Fibroblast of lung (primary cell): ENCODE data around the gene PRKAG1. TPM values are rescaled to one million over a fixed set of nuclear protein-coding genes. Genes with fewer than 3 reads are reported as not detected.

Experiments used
- DNase-seq, 2 donors: peaks; one replicate each; pipeline versions ENCODE4 v3.0.0 to v3.0.0-alpha.2; 2010; ENCODE audit warnings: low read depth in 2 of 2
- H2AFZ ChIP-seq: 2 replicates; pipeline ENCODE4 v1.5.1; 2012; ENCODE audit warnings: low read length, control low read depth, inconsistent platforms
- H3K27ac ChIP-seq: 2 replicates; pipeline ENCODE4 v1.5.1; 2011; ENCODE audit warnings: low read length, control low read depth; ENCODE audit not compliant: insufficient read depth
- H3K27me3 ChIP-seq: 2 replicates; pipeline ENCODE4 v1.5.1; 2011; ENCODE audit warnings: mild to moderate bottlenecking, low read length; ENCODE audit not compliant: control insufficient read depth, insufficient read depth
- H3K36me3 ChIP-seq: 2 replicates; pipeline ENCODE4 v1.5.1; 2011; ENCODE audit warnings: low read length; ENCODE audit not compliant: control insufficient read depth, insufficient read depth
- H3K4me1 ChIP-seq: 2 replicates; pipeline ENCODE4 v1.5.1; 2011; ENCODE audit warnings: low read length; ENCODE audit not compliant: control insufficient read depth, insufficient read depth; ENCODE audit errors: extremely low read depth
- H3K4me2 ChIP-seq: 2 replicates; pipeline ENCODE4 v1.5.1; 2011; ENCODE audit warnings: low read length, control low read depth; ENCODE audit not compliant: insufficient read depth; ENCODE audit errors: extremely low read depth
- H3K4me3 ChIP-seq, 4 experiments: fragments of 200-600 bp in 1 of 4; sonication (generic) in 1 of 4; replicated peaks in 1 of 4; 2 replicates each; pipeline ENCODE4 v1.5.1; 2011 to 2016; ENCODE audit warnings: low read length in 4 of 4, low read depth in 3 of 4, mild to moderate bottlenecking in 3 of 4, control low read depth in 2 of 4, inconsistent platforms in 1 of 4, mixed read lengths in 1 of 4; ENCODE audit not compliant: insufficient read depth in 1 of 4; ENCODE audit errors: control extremely low read depth in 1 of 4
- H3K79me2 ChIP-seq: 2 replicates; pipeline ENCODE4 v1.5.1; 2012; ENCODE audit warnings: mild to moderate bottlenecking, low read length, inconsistent platforms; ENCODE audit not compliant: control insufficient read depth, insufficient read depth
- H3K9ac ChIP-seq: 2 replicates; pipeline ENCODE4 v1.5.1; 2011; ENCODE audit warnings: mild to moderate bottlenecking, low read length, control low read depth; ENCODE audit not compliant: insufficient read depth
- H3K9me3 ChIP-seq: 2 replicates; pipeline ENCODE4 v1.5.1; 2012; ENCODE audit warnings: low read depth, low read length; ENCODE audit not compliant: control insufficient read depth, insufficient read depth
- H4K20me1 ChIP-seq: 2 replicates; pipeline ENCODE4 v1.5.1; 2011; ENCODE audit warnings: low read length; ENCODE audit not compliant: control insufficient read depth, insufficient read depth; ENCODE audit errors: extremely low read depth
- CTCF ChIP-seq, 2 donors: IDR thresholded peaks in 1 of 2; conservative IDR thresholded peaks in 1 of 2; 1 replicate in 1 of 2; 2 replicates in 1 of 2; pipeline ENCODE4 v1.5.1; 2011 to 2012; ENCODE audit warnings: low read length in 2 of 2, control low read depth in 1 of 2, inconsistent platforms in 1 of 2, low read depth in 1 of 2, mild to moderate bottlenecking in 1 of 2
- EZH2 ChIP-seq: IDR thresholded peaks from 2 replicates; pipeline ENCODE4 v1.5.1; 2012; ENCODE audit warnings: low read length, control low read depth, mild to moderate bottlenecking; ENCODE audit errors: missing control alignments
- polyA plus RNA-seq, 2 donors: library from polyadenylated mRNA; depleted of rRNA in 1 of 2; stranded (reverse) in 1 of 2; unstranded in 1 of 2; fragments of >200 nt; gene quantifications; 2 replicates each; pipeline ENCODE4 v1.2.1, GENCODE V29; 2011 to 2012; ENCODE audit warnings: missing spikeins in 1 of 2
- total RNA-seq: library from RNA; depleted of rRNA; stranded (reverse); fragments of >200 nt; gene quantifications from 2 replicates; pipeline ENCODE4 v1.2.1, GENCODE V29; 2014

Gene PRKAG1
- total and polyA plus RNA-seq, 2 donors (not counting 1 experiment from before 2014, with no cell fraction given): 76.5 to 110 TPM

DNA sequence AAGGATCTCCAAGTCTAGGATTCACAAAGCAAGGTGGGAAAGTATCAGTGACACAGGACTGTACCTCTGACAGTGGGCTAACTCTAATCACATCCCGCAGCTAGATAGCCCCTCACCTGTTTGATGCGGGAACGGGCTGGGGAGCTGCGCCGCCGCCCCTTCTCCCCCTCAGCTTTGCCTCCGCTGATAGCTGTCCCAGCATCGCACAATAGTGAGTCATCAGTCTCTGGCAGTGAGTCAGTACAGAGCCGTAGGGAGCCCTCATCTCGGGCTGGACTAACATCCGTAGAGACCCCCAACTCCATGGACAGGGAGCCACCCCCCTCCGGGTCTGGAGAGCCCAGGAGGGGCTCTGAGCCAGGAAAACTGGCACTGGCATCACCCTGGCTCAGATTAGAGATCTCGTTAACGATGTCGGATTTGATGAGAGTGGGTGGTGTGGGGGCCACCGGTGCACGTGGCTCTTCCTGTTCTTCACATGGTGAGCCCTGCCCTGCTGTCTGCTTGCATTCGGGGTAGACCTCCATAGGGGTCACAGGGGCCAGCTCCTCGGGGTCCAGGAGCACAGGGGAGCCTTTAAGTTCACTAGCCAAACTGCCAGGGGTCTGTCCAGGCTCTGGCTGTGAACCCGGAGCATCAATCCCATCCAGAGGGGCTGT is 31.1 kb upstream of the PRKAG1 start:
- Histone ChIP-seq H3K27me3 (no peaks in the 10 kb centered on the region), H3K79me2 (peaks cover 18% of the 10 kb centered on the region), H3K4me3 (no peak overlapping the region), H4K20me1 (peaks cover 3% of the 10 kb centered on the region), H3K36me3 (peaks cover 60% of the 10 kb centered on the region), H3K9ac (no peak overlapping the region), H2AFZ (no peak overlapping the region), H3K4me1 (peaks cover 3% of the 10 kb centered on the region), H3K4me2 (no peak overlapping the region), H3K27ac (no peak overlapping the region), H3K9me3 (no peaks in the 10 kb centered on the region)
- TF ChIP-seq CTCF (conservative IDR thresholded peaks at IDR 0.05 in 1 of 2, IDR thresholded peaks at IDR 0.05 in 1 of 2; ENCODE audit: low read depth in 1 of 2, low read length in 2 of 2): no peak
- no peak for TF ChIP-seq EZH2
- peak; percentile 51 to 79 for DNase-seq

- peaks cover 10% of the 10 kb centered on the region for H3K79me2 ChIP-seq
- H3K27ac ChIP-seq: no peak overlapping the region
- no peaks in the 10 kb centered on the region for H3K9me3 ChIP-seq
- no peak for DNase-seq
- no peak overlapping the region for H3K4me3 ChIP-seq
- no peaks in the 10 kb centered on the region for H3K27me3 ChIP-seq
- peaks cover 3% of the 10 kb centered on the region for H4K20me1 ChIP-seq
- H3K9ac ChIP-seq: no peak overlapping the region
- TF ChIP-seq EZH2: no peak
- TF ChIP-seq CTCF (conservative IDR thresholded peaks at IDR 0.05 in 1 of 2, IDR thresholded peaks at IDR 0.05 in 1 of 2; ENCODE audit: low read depth in 1 of 2, low read length in 2 of 2): no peak
- H3K36me3 ChIP-seq: peaks cover 60% of the 10 kb centered on the region
- peaks cover 3% of the 10 kb centered on the region for H3K4me1 ChIP-seq
- H3K4me2 ChIP-seq: no peak overlapping the region
- no peak overlapping the region for H2AFZ ChIP-seq
These were observed 30.4 kb upstream of the PRKAG1 start for GRCh38 chr12:49048953-49049352.

DNA sequence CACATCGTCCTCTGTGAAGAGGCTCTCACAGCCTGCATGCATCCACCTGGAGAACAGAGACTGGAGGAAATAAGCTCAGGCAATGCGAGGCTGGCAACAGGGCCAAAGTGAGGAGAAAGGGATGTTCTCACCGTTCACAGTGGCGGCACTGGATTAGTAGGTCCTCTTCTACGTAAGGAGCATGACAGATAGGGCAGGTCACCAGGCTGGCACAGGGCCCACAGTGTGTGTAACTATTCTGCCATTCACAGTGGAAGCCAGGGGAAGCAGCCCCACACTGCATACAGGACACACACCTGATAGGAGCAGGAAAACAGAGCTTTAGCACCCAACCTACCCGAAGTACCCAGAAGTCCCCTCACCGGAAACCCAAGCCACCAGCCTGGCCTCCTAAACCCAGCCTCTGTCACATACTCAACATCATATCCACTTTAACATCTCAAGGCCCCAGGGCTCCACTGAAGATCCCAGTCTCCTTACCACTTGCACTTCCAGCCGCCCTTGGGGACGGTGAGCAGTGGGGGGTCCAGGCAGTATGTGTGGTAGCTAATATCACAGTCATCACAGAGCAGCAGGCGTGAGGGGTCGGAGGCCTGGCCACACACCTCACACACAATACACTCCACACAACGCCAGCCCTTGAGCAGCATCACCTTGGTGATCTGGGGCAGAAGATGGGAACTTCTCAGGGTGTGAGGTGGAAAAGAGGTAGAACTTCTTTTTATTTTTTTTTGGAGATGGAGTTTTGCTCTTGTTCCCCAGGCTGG is 27.7 kb upstream of the PRKAG1 start:
- Histone ChIP-seq H2AFZ (no peak overlapping the region), H3K4me2 (no peak overlapping the region), H3K27ac (no peak overlapping the region), H3K4me3 (no peak overlapping the region), H3K79me2 (no peaks in the 10 kb centered on the region), H4K20me1 (no peaks in the 10 kb centered on the region), H3K27me3 (no peaks in the 10 kb centered on the region), H3K36me3 (peaks cover 66% of the 10 kb centered on the region), H3K9ac (no peak overlapping the region), H3K4me1 (peaks cover 3% of the 10 kb centered on the region), H3K9me3 (no peaks in the 10 kb centered on the region)
- DNase-seq: no peak
- no peak for TF ChIP-seq CTCF (conservative IDR thresholded peaks at IDR 0.05 in 1 of 2, IDR thresholded peaks at IDR 0.05 in 1 of 2; ENCODE audit: low read depth in 1 of 2, low read length in 2 of 2)
- TF ChIP-seq EZH2: no peak
